ENCODE measurements around the gene PIGN.

Gene PIGN

DNA sequence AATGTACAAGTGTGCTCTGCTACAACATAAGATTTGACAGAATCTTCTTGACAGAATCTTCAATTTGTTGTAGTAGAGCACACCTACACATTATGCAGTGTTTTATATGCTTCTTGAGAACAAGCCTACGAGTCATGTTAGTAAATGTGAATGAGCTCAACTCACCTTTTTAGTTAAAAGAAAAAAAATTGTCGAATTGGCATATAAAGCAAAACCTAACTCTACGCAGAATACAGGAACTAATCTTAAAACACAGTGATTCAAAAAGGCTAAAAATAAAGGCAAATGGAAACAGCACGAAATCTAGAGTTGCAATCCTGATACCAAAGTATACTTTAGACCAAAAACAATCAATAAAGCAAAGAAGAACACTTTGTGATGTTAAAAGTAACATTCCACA is 87.9 kb downstream of the PIGN start:
- TF ChIP-seq, protein P1, sequence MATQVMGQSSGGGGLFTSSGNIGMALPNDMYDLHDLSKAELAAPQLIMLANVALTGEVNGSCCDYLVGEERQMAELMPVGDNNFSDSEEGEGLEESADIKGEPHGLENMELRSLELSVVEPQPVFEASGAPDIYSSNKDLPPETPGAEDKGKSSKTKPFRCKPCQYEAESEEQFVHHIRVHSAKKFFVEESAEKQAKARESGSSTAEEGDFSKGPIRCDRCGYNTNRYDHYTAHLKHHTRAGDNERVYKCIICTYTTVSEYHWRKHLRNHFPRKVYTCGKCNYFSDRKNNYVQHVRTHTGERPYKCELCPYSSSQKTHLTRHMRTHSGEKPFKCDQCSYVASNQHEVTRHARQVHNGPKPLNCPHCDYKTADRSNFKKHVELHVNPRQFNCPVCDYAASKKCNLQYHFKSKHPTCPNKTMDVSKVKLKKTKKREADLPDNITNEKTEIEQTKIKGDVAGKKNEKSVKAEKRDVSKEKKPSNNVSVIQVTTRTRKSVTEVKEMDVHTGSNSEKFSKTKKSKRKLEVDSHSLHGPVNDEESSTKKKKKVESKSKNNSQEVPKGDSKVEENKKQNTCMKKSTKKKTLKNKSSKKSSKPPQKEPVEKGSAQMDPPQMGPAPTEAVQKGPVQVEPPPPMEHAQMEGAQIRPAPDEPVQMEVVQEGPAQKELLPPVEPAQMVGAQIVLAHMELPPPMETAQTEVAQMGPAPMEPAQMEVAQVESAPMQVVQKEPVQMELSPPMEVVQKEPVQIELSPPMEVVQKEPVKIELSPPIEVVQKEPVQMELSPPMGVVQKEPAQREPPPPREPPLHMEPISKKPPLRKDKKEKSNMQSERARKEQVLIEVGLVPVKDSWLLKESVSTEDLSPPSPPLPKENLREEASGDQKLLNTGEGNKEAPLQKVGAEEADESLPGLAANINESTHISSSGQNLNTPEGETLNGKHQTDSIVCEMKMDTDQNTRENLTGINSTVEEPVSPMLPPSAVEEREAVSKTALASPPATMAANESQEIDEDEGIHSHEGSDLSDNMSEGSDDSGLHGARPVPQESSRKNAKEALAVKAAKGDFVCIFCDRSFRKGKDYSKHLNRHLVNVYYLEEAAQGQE (IDR thresholded peaks at IDR 0.05; ENCODE audit: insufficient read depth in 1 of 2, low read depth in 2 of 2, low read length in 2 of 2): no peak
- TF ChIP-seq SIN3A (IDR thresholded peaks at IDR 0.05; ENCODE audit: borderline replicate concordance, insufficient read depth, low read length): no peak

DNA sequence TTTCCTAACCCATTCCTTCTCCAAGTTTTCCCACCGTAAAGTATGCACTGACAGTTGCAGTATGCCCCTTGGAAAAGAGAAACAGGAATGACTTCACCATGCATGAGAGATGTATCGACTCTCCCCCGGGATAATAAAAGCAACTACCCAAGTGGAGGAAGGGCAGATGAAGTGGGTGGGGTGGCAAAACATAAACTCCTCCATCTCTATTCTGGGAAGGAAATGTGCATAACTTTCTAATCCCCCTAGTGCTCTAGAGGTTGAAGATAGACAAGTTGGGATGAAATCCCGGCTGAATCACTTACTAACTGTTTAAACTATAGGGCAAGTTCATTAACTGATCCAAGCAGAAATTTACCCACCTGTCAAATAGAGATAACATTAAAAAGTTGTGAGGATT is 89.2 kb downstream of the PIGN start:
- TF ChIP-seq SIN3A (IDR thresholded peaks at IDR 0.05; ENCODE audit: borderline replicate concordance, insufficient read depth, low read length): no peak
- no peak for TF ChIP-seq FOXP2 (optimal IDR thresholded peaks at IDR 0.05; ENCODE audit: borderline replicate concordance, extremely low read depth, extremely low read length, insufficient read depth)
- TF ChIP-seq TAF1 (IDR thresholded peaks at IDR 0.05; ENCODE audit: borderline replicate concordance, insufficient read depth, low read length): no peak
- TF ChIP-seq, protein P1 (IDR thresholded peaks at IDR 0.05; ENCODE audit: insufficient read depth in 1 of 2, low read depth in 2 of 2, low read length in 2 of 2): no peak
- no peak for TF ChIP-seq POLR2AphosphoS5 (IDR thresholded peaks at IDR 0.05; ENCODE audit: low read depth, low read length)

DNA sequence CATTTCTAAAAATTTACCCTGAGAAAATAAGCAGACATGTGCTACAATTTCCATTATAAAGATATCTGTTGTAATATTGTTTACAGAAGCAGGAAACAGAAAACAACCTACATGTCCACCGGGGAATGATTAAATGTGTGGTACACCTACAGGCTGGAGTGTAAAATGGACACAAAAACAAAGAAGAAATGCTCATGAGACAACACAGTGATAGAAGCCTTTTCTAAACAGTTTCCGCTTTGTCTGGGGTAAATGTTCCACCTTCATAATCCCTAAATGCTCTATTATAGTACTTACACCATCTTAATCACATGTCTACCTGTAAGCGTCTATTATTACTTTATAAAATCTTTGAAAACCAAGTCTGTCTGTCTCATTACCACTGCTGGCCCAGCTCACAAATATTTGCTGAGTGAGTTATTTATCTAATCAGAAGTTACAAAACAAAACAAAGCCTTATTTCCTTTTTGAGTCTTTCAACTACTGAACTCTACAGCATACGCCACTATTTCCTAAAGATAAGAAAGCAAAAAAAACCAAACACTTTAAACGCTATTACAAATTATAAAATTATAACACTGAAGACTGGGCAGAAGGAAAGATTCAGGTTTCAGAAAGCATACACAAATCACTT is 95.3 kb downstream of the PIGN start:
- TF ChIP-seq FOXP2 (optimal IDR thresholded peaks at IDR 0.05; ENCODE audit: borderline replicate concordance, extremely low read depth, extremely low read length, insufficient read depth): no peak
- no peak for TF ChIP-seq POLR2AphosphoS5 (IDR thresholded peaks at IDR 0.05; ENCODE audit: low read depth, low read length)
- TF ChIP-seq, protein P1 (IDR thresholded peaks at IDR 0.05; ENCODE audit: insufficient read depth in 1 of 2, low read depth in 2 of 2, low read length in 2 of 2): no peak
- TF ChIP-seq SIN3A (IDR thresholded peaks at IDR 0.05; ENCODE audit: borderline replicate concordance, insufficient read depth, low read length): no peak
- no peak for TF ChIP-seq TAF1 (IDR thresholded peaks at IDR 0.05; ENCODE audit: borderline replicate concordance, insufficient read depth, low read length)

DNA sequence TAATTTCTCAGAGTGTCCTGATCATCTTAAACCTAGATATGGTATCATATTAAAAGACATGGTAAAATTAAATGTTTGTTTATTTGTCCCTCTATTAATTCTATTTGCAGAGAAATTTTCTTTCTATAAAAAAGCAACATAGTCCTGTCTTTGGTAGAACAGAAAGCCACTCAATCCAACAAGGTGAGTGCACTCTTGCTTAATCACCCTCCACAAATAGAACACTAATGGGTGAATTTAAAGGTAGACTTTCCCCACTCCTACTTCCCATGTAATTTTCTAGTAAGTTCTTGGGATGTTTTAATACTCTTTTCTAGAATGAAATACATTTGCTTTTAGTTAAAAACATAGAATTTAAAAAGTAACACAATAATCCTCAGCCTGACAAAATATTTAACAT is 97.7 kb downstream of the PIGN start:
- TF ChIP-seq FOXP2 (optimal IDR thresholded peaks at IDR 0.05; ENCODE audit: borderline replicate concordance, extremely low read depth, extremely low read length, insufficient read depth): no peak

DNA sequence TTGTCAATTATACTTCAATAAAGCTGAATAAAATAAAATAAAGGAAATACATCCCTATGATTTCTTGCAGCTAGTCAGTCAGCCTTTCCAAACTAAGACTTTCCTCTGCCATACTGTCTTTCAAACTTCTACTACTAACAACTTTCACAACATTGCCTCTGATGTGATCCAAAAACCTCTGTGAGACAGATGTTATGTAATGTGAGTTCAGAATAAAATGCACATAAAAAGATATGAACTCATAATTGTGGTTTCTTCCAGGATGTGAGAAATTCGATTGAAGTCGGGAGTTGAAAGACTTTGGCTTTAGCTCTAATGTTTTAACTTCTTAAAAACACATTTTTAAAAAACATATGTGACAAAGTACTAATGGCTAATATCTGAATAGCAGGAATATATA is 98.7 kb downstream of the PIGN start:
- TF ChIP-seq TAF1 (IDR thresholded peaks at IDR 0.05; ENCODE audit: borderline replicate concordance, insufficient read depth, low read length): no peak
- TF ChIP-seq, protein P1 (IDR thresholded peaks at IDR 0.05; ENCODE audit: insufficient read depth in 1 of 2, low read depth in 2 of 2, low read length in 2 of 2): no peak
- TF ChIP-seq POLR2AphosphoS5 (IDR thresholded peaks at IDR 0.05; ENCODE audit: low read depth, low read length): no peak
- TF ChIP-seq SIN3A (IDR thresholded peaks at IDR 0.05; ENCODE audit: borderline replicate concordance, insufficient read depth, low read length): no peak
- TF ChIP-seq FOXP2 (optimal IDR thresholded peaks at IDR 0.05; ENCODE audit: borderline replicate concordance, extremely low read depth, extremely low read length, insufficient read depth): no peak

Data from PFSK-1 (cell line).